ENCODE measurements around the gene DNAJC24.

DNAJC24 gene

DNA sequence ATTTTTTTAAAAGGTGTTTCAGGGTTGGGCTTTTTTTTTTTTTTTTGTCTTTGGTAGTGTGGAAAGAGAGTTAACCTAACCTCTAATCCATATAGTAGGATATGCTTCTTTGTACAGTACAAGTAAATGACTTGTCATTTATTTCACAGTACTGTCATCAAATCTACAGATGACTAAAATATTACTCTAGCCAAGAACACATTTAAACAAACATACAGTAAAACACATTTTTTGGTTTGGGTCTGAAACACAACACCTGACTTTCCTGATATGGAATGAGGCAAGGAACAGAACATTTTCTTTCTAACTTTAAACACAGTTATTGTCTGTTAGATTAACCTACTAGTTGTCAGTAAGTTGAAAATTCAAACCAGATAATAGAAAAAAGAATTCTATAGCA is 71.6 kb downstream of the DNAJC24 start:
- no peak overlapping the region for H3K4me3 ChIP-seq (ENCODE audit: control insufficient read depth, low read depth, low read length)
- no peak for DNase-seq (ENCODE audit: low read depth)
- TF ChIP-seq, protein P1, sequence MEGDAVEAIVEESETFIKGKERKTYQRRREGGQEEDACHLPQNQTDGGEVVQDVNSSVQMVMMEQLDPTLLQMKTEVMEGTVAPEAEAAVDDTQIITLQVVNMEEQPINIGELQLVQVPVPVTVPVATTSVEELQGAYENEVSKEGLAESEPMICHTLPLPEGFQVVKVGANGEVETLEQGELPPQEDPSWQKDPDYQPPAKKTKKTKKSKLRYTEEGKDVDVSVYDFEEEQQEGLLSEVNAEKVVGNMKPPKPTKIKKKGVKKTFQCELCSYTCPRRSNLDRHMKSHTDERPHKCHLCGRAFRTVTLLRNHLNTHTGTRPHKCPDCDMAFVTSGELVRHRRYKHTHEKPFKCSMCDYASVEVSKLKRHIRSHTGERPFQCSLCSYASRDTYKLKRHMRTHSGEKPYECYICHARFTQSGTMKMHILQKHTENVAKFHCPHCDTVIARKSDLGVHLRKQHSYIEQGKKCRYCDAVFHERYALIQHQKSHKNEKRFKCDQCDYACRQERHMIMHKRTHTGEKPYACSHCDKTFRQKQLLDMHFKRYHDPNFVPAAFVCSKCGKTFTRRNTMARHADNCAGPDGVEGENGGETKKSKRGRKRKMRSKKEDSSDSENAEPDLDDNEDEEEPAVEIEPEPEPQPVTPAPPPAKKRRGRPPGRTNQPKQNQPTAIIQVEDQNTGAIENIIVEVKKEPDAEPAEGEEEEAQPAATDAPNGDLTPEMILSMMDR (IDR thresholded peaks at IDR 0.05; ENCODE audit: control insufficient read depth, insufficient read depth, low read depth, low read length, missing control alignments): no peak

DNA sequence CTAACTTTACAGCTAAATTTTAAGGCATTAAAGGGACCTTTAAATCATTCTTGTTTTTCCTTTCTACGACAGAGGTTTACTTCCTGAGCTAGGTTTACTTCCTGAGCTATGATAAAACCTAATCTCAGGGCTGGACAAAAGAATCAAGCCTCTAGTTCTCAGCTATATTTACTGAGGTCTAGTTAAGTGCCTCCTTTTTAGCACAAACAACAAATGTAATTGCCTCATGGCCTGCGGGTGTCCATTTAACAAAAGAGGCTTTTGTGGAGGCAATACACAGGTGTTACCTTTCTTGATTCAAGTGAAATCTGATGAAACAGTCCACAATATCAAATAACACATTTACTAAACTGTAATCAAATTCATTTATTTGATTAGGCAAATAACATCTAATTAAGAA is 72.4 kb downstream of the DNAJC24 start:
- DNase-seq (ENCODE audit: low read depth): no peak
- H3K4me3 ChIP-seq (ENCODE audit: control insufficient read depth, low read depth, low read length): no peak overlapping the region
- TF ChIP-seq, protein P1 (IDR thresholded peaks at IDR 0.05; ENCODE audit: control insufficient read depth, insufficient read depth, low read depth, low read length, missing control alignments): no peak

DNA sequence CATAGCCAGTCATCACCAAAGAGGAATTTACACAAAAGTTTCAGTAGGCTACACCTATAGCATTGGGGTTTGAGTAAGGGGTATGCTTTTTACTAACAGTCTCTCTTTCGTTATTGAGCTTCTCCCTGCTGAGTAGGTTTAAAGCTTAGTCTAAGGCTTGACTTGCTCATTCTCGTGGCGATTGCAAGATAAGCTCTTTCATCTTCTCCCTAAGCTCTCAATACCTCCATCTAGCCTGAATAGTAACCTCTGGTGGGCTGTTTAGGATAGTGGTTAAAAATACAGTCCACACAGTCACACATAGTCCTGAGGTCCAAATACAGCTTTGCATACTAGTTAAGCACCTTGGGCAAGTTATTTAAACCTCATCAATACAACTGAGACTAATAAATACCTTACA is 74.1 kb downstream of the DNAJC24 start:
- TF ChIP-seq, protein P1 (IDR thresholded peaks at IDR 0.05; ENCODE audit: control insufficient read depth, insufficient read depth, low read depth, low read length, missing control alignments): no peak
- DNase-seq (ENCODE audit: low read depth): no peak
- H3K4me3 ChIP-seq (ENCODE audit: control insufficient read depth, low read depth, low read length): no peak overlapping the region

DNA sequence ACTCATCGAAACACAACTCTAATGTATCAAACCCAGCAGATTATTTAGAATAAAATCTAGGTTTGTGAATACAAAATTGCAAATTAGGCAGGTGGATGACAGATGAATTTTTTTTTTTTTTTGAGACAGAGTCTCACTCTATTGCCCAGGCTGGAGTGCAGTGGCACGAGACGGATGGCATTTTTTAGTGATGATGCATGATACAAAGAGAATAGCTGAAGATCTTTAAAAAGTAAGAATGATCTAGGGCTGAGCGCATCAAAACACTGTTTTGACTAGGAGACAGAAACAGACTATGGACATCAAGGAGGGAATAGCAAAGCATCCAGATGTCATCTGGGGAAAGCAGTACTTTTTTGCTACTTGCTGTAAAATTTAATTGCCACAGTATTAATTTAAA is 76.0 kb downstream of the DNAJC24 start:
- no peak overlapping the region for H3K4me3 ChIP-seq (ENCODE audit: control insufficient read depth, low read depth, low read length)
- TF ChIP-seq, protein P1 (IDR thresholded peaks at IDR 0.05; ENCODE audit: control insufficient read depth, insufficient read depth, low read depth, low read length, missing control alignments): no peak
- no peak for DNase-seq (ENCODE audit: low read depth)

DNA sequence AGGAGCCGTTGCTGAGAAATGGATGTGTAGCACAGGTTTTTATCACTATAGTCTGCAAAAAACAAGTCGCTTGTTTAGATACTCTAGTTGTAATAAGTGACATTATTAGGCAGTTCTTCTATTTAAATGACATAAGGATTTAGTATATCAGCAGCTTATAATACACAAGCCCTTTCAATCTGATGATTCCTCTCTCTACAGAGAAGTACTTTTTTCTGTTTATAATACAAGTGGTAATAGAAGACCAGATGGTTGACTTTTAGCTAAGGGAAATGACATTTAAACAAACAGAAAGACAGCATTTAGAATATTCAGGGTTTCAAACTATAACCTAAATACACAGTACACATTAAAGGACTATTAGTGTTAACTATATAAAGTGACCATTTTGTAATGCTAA is 79.4 kb downstream of the DNAJC24 start:
- no peak overlapping the region for H3K4me3 ChIP-seq (ENCODE audit: control insufficient read depth, low read depth, low read length)
- DNase-seq (ENCODE audit: low read depth): no peak
- TF ChIP-seq, protein P1 (IDR thresholded peaks at IDR 0.05; ENCODE audit: control insufficient read depth, insufficient read depth, low read depth, low read length, missing control alignments): no peak

DNA sequence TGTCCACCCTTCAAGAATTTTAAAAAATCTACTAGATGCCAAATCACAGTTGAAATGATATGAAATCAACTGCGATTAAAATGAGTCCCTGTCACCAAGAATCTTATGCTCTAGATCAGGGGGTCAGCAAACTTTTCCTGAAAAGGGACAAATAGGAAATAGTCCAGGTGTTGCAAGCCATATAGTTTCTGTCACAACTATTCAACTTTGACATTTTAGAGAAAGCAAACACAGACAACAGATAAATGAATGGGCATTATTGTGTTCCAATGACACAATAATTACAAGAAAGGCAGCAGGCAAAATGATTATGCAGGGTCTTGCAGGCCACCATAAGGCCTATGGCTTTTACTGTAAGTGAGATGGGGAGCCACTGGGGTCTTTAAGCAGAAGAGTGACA is 81.2 kb downstream of the DNAJC24 start:
- TF ChIP-seq, protein P1 (IDR thresholded peaks at IDR 0.05; ENCODE audit: control insufficient read depth, insufficient read depth, low read depth, low read length, missing control alignments): no peak

DNA sequence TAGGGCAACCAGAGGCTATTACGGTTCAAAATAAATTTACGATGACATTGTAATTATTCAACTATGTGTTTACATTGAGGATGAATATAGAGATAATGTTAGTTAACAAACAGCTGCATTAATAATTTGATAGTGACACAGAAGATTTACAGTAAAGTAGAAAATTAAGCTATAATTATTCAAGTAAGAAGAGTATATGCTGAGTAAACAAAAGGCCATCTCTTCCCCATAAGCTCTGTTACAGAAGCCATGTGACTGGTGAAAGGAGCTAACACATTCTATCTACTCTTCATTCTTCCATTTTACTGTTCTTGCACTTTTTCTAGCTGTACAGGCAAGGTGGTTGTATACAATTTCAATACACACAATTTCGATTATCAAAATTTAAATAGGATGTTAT is 85.5 kb downstream of the DNAJC24 start:
- H3K4me3 ChIP-seq (ENCODE audit: control insufficient read depth, low read depth, low read length): no peak overlapping the region
- TF ChIP-seq, protein P1 (IDR thresholded peaks at IDR 0.05; ENCODE audit: control insufficient read depth, insufficient read depth, low read depth, low read length, missing control alignments): no peak
- DNase-seq (ENCODE audit: low read depth): no peak

More for the DNA sequence above, 81.2 kb downstream of the DNAJC24 start:
- H3K4me3 ChIP-seq (ENCODE audit: control insufficient read depth, low read depth, low read length): no peak overlapping the region
- no peak for DNase-seq (ENCODE audit: low read depth)
